Stomach (tissue), 4 donors: Measurements from ENCODE around the gene DYNC2I2.

ENCODE experiments used
- EP300 ChIP-seq: sonication (generic); formaldehyde crosslinking; IDR thresholded peaks from one replicate; pipeline ENCODE4 v1.6.1; 2017; ENCODE audit warnings: antibody characterized with exemption
- POLR2A ChIP-seq, 4 donors: fragments of 450-650 bp; IDR thresholded peaks; one replicate each; pipeline ENCODE4 v1.6.1; 2016; ENCODE audit warnings: antibody characterized with exemption in 4 of 4, control low read depth in 2 of 4, mild to moderate bottlenecking in 1 of 4, moderate library complexity in 1 of 4

GRCh38 chr9:128631636-128632035 is 25.0 kb downstream of the DYNC2I2 start:
- TF ChIP-seq EP300: no peak
- no peak for TF ChIP-seq POLR2A (IDR thresholded peaks at IDR 0.05)
